ENCODE measurements around the gene GRIP1. TPM values are rescaled to one million over a fixed set of nuclear protein-coding genes. Genes with fewer than 3 reads are reported as not detected.

Gene GRIP1
- polyA plus RNA-seq, 1 experiment = 0.63 TPM

- Histone ChIP-seq H3K27me3 (ENCODE audit: control insufficient read depth, insufficient read depth, low read length) (no peaks in the 10 kb centered on the region), H3K4me3 (ENCODE audit: low read depth, low read length) (no peak overlapping the region), H3K36me3 (ENCODE audit: control insufficient read depth, insufficient read depth, low read length) (no peaks in the 10 kb centered on the region)
- ChIA-PET POLR2A (no interaction called here), CTCF (no interaction called here)
- DNase-seq (ENCODE audit: low read depth) = no peak
- TF ChIP-seq CTCF (IDR thresholded peaks at IDR 0.05; ENCODE audit: insufficient read depth, low read depth, low read length) = no peak
These were observed 88.4 kb downstream of the GRIP1 start for GRCh38 chr12:66590275-66590985.

GRCh38 chr12:66589095-66589494 lies 89.8 kb downstream of the GRIP1 start:
- no peaks in the 10 kb centered on the region for H3K36me3 ChIP-seq (ENCODE audit: control insufficient read depth, insufficient read depth, low read length)
- DNase-seq (ENCODE audit: low read depth) = no peak
- H3K4me3 ChIP-seq (ENCODE audit: low read depth, low read length) = no peak overlapping the region
- H3K27me3 ChIP-seq (ENCODE audit: control insufficient read depth, insufficient read depth, low read length) = no peaks in the 10 kb centered on the region
- no peak for TF ChIP-seq CTCF (IDR thresholded peaks at IDR 0.05; ENCODE audit: insufficient read depth, low read depth, low read length)
- ChIA-PET POLR2A (no interaction called here), CTCF (no interaction called here)

- POLR2A ChIA-PET = no interaction called here
- TF ChIP-seq CTCF (IDR thresholded peaks at IDR 0.05; ENCODE audit: insufficient read depth, low read depth, low read length) = no peak
- Histone ChIP-seq H3K4me3 (ENCODE audit: low read depth, low read length) (no peak overlapping the region), H3K27me3 (ENCODE audit: control insufficient read depth, insufficient read depth, low read length) (no peaks in the 10 kb centered on the region), H3K36me3 (ENCODE audit: control insufficient read depth, insufficient read depth, low read length) (no peaks in the 10 kb centered on the region)
- no peak for DNase-seq (ENCODE audit: low read depth)
- CTCF ChIA-PET = no interaction called here
These were observed 91.0 kb downstream of the GRIP1 start for GRCh38 chr12:66587912-66588311.

GRCh38 chr12:66584673-66585072 lies 94.2 kb downstream of the GRIP1 start:
- CTCF ChIA-PET = interaction anchor here (0.6 to 0.7 kb wide), 3 partner anchors 10 to 301 kb away, joined by 4 to 5 read pairs (median 4); no protein-coding TSS in a partner anchor
- no peak for DNase-seq (ENCODE audit: low read depth)
- Histone ChIP-seq H3K27me3 (ENCODE audit: control insufficient read depth, insufficient read depth, low read length) (no peaks in the 10 kb centered on the region), H3K4me3 (ENCODE audit: low read depth, low read length) (no peak overlapping the region), H3K36me3 (ENCODE audit: control insufficient read depth, insufficient read depth, low read length) (no peaks in the 10 kb centered on the region)
- POLR2A ChIA-PET = no interaction called here
- TF ChIP-seq CTCF (IDR thresholded peaks at IDR 0.05; ENCODE audit: insufficient read depth, low read depth, low read length) = no peak

- POLR2A ChIA-PET = no interaction called here
- no peaks in the 10 kb centered on the region for H3K36me3 ChIP-seq (ENCODE audit: control insufficient read depth, insufficient read depth, low read length)
- TF ChIP-seq CTCF (IDR thresholded peaks at IDR 0.05; ENCODE audit: insufficient read depth, low read depth, low read length) = no peak
- no peak for DNase-seq (ENCODE audit: low read depth)
- H3K4me3 ChIP-seq (ENCODE audit: low read depth, low read length) = no peak overlapping the region
- no peaks in the 10 kb centered on the region for H3K27me3 ChIP-seq (ENCODE audit: control insufficient read depth, insufficient read depth, low read length)
- CTCF ChIA-PET = no interaction called here
These were observed 105.3 kb downstream of the GRIP1 start for GRCh38 chr12:66573605-66574004.
